Neutrophil (primary cell): ENCODE data around the gene GSTT2B.
A peak's percentile ranks its signal among the peaks of the same experiment; 100 is the strongest.
"Not testable (repeated sequence)": the region's sequence is repeated elsewhere in the genome, so short reads cannot be mapped to it uniquely, and the experiment has no call there.

Experiments
- H3K27ac ChIP-seq: fragments of 200-600 bp; sonication (generic); 2 replicates; pipeline ENCODE4 v1.5.1; 2016; ENCODE audit warnings: mild to moderate bottlenecking, moderate library complexity
- H3K27me3 ChIP-seq: fragments of 200-600 bp; sonication (generic); 2 replicates; pipeline ENCODE4 v1.6.0; 2016; ENCODE audit warnings: mild to moderate bottlenecking
- H3K36me3 ChIP-seq: fragments of 200-600 bp; sonication (generic); 2 replicates; pipeline ENCODE4 v1.5.1; 2017
- H3K4me1 ChIP-seq, 2 experiments: fragments of 200-600 bp in 1 of 2; sonication (generic) in 1 of 2; 1 replicate in 1 of 2; 2 replicates in 1 of 2; pipeline versions ENCODE4 v1.5.1 to v1.6.1; 2013 to 2016; ENCODE audit warnings: low read depth in 1 of 2, low read length in 1 of 2, mild to moderate bottlenecking in 1 of 2, moderate library complexity in 1 of 2; ENCODE audit not compliant: control insufficient read depth in 1 of 2, insufficient read depth in 1 of 2
- H3K4me3 ChIP-seq, 2 experiments: fragments of 200-600 bp in 1 of 2; sonication (generic) in 1 of 2; 1 replicate in 1 of 2; 2 replicates in 1 of 2; pipeline ENCODE4 v1.5.1; 2013 to 2016; ENCODE audit warnings: low read depth in 1 of 2, low read length in 1 of 2, mild to moderate bottlenecking in 1 of 2, moderate library complexity in 1 of 2
- H3K9me3 ChIP-seq: fragments of 200-600 bp; sonication (generic); 2 replicates; pipeline ENCODE4 v1.5.1; 2016
- TF ChIP-seq, protein P1 (sequence below): fragments of 200-600 bp; sonication (generic); IDR thresholded peaks from 2 replicates; pipeline ENCODE4 v1.5.1; 2016; ENCODE audit warnings: antibody characterized with exemption

GSTT2B gene

DNA sequence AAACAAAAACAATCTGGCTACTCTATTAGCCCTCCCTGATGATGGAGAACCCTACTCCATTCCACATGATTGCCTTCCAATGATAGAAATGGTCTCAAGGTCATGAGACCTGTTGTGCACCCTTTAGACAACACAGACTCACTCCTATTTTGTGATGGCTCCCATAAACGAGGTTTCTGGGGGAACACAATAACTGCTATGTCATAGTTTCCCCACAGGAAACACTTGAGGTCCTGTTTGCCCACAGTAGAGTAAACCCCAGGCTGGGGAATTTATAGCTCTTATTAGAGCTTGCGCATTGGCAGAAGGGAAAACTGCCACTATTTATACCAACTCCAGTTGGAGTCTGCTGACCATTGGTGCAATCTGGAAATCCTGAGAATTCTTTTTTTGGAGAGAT lies 38.1 kb downstream of the GSTT2B start:
- H3K9me3 ChIP-seq: no peaks in the 10 kb centered on the region
- no peak overlapping the region for H3K4me3 ChIP-seq
- H3K4me1 ChIP-seq: peaks cover 0 to 6% of the 10 kb centered on the region in 2 experiments
- TF ChIP-seq, protein P1, sequence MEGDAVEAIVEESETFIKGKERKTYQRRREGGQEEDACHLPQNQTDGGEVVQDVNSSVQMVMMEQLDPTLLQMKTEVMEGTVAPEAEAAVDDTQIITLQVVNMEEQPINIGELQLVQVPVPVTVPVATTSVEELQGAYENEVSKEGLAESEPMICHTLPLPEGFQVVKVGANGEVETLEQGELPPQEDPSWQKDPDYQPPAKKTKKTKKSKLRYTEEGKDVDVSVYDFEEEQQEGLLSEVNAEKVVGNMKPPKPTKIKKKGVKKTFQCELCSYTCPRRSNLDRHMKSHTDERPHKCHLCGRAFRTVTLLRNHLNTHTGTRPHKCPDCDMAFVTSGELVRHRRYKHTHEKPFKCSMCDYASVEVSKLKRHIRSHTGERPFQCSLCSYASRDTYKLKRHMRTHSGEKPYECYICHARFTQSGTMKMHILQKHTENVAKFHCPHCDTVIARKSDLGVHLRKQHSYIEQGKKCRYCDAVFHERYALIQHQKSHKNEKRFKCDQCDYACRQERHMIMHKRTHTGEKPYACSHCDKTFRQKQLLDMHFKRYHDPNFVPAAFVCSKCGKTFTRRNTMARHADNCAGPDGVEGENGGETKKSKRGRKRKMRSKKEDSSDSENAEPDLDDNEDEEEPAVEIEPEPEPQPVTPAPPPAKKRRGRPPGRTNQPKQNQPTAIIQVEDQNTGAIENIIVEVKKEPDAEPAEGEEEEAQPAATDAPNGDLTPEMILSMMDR: no peak
- H3K36me3 ChIP-seq: peaks cover 31% of the 10 kb centered on the region
- H3K27ac ChIP-seq: no peak overlapping the region
- H3K27me3 ChIP-seq: no peaks in the 10 kb centered on the region

DNA sequence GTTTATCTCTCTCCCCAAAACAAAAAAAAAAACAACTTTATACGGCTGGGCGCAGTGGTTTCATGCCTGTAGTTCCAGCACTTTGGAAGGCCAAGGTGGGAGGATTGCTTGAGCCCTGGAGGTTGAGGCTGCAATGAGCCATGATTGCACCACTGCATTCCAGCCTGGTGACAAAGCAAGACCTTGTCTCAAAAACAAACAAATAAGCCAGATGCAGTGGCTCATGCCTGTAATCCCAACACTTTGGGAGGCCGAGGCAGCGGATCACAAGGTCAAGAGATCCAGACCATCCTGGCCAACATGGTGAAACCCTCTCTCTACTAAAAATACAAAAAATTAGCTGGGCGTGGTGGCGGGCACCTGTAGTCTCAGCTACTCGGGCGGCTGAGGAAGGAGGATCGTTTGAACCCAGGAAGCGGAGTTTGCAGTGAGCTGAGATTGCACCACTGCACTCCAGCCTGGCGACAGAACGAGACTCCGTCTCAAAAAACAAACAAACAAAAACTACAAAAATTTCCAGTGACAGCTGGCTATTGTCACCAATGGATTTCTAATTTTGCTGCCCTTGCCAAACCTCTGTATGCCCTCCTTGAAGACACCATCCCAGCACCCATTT lies 39.3 kb downstream of the GSTT2B start:
- H3K4me3 ChIP-seq, H3K9me3 ChIP-seq, H3K27ac ChIP-seq, H3K4me1 ChIP-seq, H3K27me3 ChIP-seq: not testable (repeated sequence)
- H3K36me3 ChIP-seq: peaks cover 31% of the 10 kb centered on the region

DNA sequence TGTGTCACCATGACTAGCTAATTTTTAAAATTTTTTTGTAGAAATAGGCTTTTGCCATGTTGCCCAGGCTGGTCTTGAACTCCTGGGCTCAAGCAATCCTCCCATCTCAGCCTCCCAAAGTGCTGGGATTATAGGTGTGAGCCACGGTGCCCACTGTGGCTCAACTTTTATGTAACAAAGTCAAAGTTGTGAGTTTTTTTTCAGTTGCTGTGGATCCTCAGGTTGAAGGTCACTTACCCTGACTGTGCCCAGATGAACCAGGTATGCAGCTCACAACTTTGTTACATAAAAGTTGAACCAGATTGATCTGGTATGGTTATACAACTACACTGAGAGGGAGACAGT lies 40.8 kb downstream of the GSTT2B start:
- H3K4me3 ChIP-seq, H3K4me1 ChIP-seq, H3K9me3 ChIP-seq, H3K27ac ChIP-seq, H3K27me3 ChIP-seq: not testable (repeated sequence)
- H3K36me3 ChIP-seq: peaks cover 22% of the 10 kb centered on the region

DNA sequence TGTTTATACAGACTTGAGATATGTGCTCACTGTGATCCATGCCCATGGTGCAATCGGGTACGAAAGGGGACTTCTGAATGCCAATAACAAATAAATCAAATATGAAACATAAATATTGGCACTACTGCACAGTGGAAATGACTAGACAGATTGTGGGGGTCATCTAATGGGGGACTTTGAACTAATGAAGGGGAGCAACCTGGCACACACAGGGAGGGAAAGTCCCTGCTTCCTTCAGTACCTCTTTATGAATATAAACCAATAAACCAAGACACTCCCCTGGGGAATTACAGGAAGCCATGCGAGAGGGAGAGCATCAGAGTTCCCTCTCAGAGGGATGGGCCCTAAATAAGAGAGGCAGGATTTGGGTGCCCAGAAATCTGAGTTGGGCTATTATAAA lies 45.7 kb downstream of the GSTT2B start:
- H3K4me1 ChIP-seq: peaks cover 14 to 17% of the 10 kb centered on the region in 2 experiments
- TF ChIP-seq, protein P1: no peak
- peaks cover 9% of the 10 kb centered on the region for H3K36me3 ChIP-seq
- H3K27me3 ChIP-seq: no peaks in the 10 kb centered on the region
- no peak overlapping the region for H3K4me3 ChIP-seq
- no peaks in the 10 kb centered on the region for H3K9me3 ChIP-seq
- H3K27ac ChIP-seq: no peak overlapping the region

DNA sequence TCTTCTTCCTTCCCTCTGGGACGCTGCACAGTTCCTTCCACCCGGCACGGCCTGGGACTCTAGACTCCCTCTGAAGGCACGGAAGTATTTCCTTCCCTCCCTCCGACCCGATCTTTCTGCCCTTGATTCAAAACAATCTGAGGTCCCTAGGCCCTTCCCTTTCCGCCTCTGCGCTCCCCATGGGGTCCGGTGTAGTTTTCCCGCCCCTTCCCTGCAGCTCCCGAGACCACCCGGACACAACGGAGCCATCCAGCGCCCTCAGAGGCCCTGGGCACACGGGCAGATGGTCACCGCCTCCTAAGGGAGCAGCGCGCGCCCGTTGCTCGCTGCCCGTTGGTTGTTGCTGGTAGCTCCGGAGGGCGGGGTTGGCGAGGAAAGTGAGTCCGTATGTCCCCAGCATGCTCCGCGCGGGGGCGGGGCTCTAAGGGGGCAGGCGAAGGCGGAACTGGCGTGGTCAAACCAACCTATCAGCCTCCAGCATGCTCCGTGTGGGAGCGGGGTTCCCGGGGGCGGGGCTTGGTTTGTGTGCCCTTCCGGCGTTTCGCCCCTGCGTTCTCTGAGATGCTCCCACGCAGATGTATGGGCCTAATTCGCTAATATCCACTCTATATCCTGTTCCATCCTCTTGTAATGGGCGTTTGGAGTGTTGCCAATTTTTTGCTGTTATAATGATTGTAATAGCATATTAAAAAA lies 47.2 kb downstream of the GSTT2B start:
- no peaks in the 10 kb centered on the region for H3K36me3 ChIP-seq
- H3K27ac ChIP-seq: peak overlapping the region; percentile 85
- H3K9me3 ChIP-seq: no peaks in the 10 kb centered on the region
- no peaks in the 10 kb centered on the region for H3K27me3 ChIP-seq
- peaks cover 14 to 17% of the 10 kb centered on the region in 2 experiments for H3K4me1 ChIP-seq
- H3K4me3 ChIP-seq: peak overlapping the region; percentile 80 to 81
- TF ChIP-seq, protein P1: peak; percentile 21

DNA sequence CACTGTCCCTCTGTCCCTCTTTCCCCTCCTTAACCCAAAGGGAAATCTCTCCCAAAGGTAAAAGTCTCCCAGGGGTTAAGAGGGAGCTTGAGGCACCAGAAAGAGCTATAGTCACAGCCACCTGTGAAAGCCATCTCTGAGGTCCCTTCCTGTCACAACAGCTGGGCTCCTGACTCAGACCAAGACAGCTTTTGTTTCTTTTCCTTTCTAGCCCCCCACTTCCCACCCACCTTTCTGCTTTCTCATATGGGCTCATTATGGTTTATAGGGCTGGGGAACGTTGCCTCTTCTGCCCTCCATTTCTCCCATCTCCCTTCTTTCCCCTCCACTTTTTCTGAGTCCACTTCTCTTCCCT lies 47.7 kb downstream of the GSTT2B start:
- H3K9me3 ChIP-seq: no peaks in the 10 kb centered on the region
- no peaks in the 10 kb centered on the region for H3K36me3 ChIP-seq
- peaks cover 14 to 17% of the 10 kb centered on the region in 2 experiments for H3K4me1 ChIP-seq
- TF ChIP-seq, protein P1: no peak
- peak overlapping the region; percentile 80 to 81 for H3K4me3 ChIP-seq
- H3K27me3 ChIP-seq: no peaks in the 10 kb centered on the region
- peak overlapping the region; percentile 85 for H3K27ac ChIP-seq
